Adrenal gland (tissue), 12 donors: ENCODE data around the gene DAB2IP. TPM values are rescaled to one million over a fixed set of nuclear protein-coding genes. Genes with fewer than 3 reads are reported as not detected.

Source experiments
- DNase-seq, 7 donors: peaks; one replicate each; pipeline ENCODE4 v3.0.0-alpha.2; 2019 to 2020
- H3K27ac ChIP-seq, 5 donors: fragments of 200-600 bp; sonication (generic) in 4 of 5; 1 replicate in 3 of 5; 2 replicates in 2 of 5; pipeline versions ENCODE4 v1.5.1 to v1.8.0; 2016 to 2020; ENCODE audit warnings: mild to moderate bottlenecking in 1 of 5
- H3K27me3 ChIP-seq: fragments of 200-600 bp; 2 replicates; pipeline ENCODE4 v1.8.0; 2021
- H3K36me3 ChIP-seq, 2 donors: fragments of 200-600 bp; replicated peaks in 1 of 2; 1 replicate in 1 of 2; 2 replicates in 1 of 2; pipeline versions ENCODE4 v1.5.1 to v1.8.0; 2018 to 2022
- H3K4me1 ChIP-seq, 2 donors: fragments of 200-600 bp; replicated peaks in 1 of 2; 1 replicate in 1 of 2; 2 replicates in 1 of 2; pipeline versions ENCODE4 v1.5.1 to v1.8.0; 2018 to 2021
- H3K4me3 ChIP-seq, 4 donors: fragments of 200-600 bp; sonication (generic) in 3 of 4; one replicate each; pipeline ENCODE4 v1.5.1; 2016 to 2018
- H3K9me3 ChIP-seq, 3 donors: fragments of 200-600 bp; sonication (generic) in 1 of 3; replicated peaks in 1 of 3; 1 replicate in 2 of 3; 2 replicates in 1 of 3; pipeline versions ENCODE4 v1.5.1 to v1.8.0; 2016 to 2021
- POLR2A ChIP-seq, 2 donors: fragments of 450-650 bp; IDR thresholded peaks; one replicate each; pipeline ENCODE4 v1.6.1; 2017; ENCODE audit warnings: antibody characterized with exemption in 2 of 2, mild to moderate bottlenecking in 2 of 2, moderate library complexity in 1 of 2
- WGBS, 4 donors: extraction: QIAGEN DNeasy Blood & Tissue Kit in 2 of 4; methylation state at CpG; one replicate each; pipeline versions ENCODE4 v1.1.5 to v1.1.7; 2013 to 2017; 5-methylcytosine and 5-hydroxymethylcytosine counted together
- intact Hi-C, 2 donors: fragments of 100-400 bp; cut with DNase I; formaldehyde crosslinking; loops; one replicate each; pipeline versions ENCODE4 v1.14.1 to v1.15.0; 2022 to 2023
- polyA plus RNA-seq, 3 donors: library from polyadenylated mRNA; stranded (reverse); fragments of 200-250 nt in 2 of 3; fragments of 350-450 nt in 1 of 3; fragmentation: Illumina TruSeq in 1 of 3; extraction: RNeasy Lipid Tissue Mini Kit (QIAGEN cat#74804) in 1 of 3; gene quantifications; one replicate each; pipeline ENCODE4 v1.2.3, GENCODE V29; 2013 to 2014
- total RNA-seq, 9 donors: library from RNA; depleted of rRNA in 4 of 9; stranded (reverse); fragments of >200 nt in 4 of 9; fragments of 120-200 nt in 1 of 9; fragmentation: NEBNext Ultra II Directional in 1 of 9; extraction: Animal tissue kit (Norgen Biotek cat#: 25700) in 1 of 9; gene quantifications; one replicate each; pipeline versions ENCODE4 v1.1.0 to v1.2.4, GENCODE V29; 2013 to 2023
- TF ChIP-seq, protein P1 (sequence below), 6 experiments: fragments of 450-650 bp in 4 of 6; fragments of 200-600 bp in 2 of 6; sonication (generic) in 1 of 6; IDR thresholded peaks; 1 replicate in 5 of 6; 2 replicates in 1 of 6; pipeline versions ENCODE4 v1.5.1 to v1.8.0; 2016 to 2021; ENCODE audit warnings: antibody characterized with exemption in 6 of 6, mild to moderate bottlenecking in 2 of 6, moderate library complexity in 1 of 6
- donor health status: healthy with polysubstance abuse.
- donor health status: Bipolar disorder and iron deficiency.
- donor health status: DM: yes; HTN: yes; CAD: no.
- donor health status: DM: no; HTN: no; CAD: no.
- donor health status: DM: no; HTN: no; CAD: no.
- donor health status: DM: yes; HTN: yes; CAD: no.

Gene DAB2IP
- total and polyA plus RNA-seq, 12 donors = 12.0 to 52.2 (median 43.9) TPM

DNA sequence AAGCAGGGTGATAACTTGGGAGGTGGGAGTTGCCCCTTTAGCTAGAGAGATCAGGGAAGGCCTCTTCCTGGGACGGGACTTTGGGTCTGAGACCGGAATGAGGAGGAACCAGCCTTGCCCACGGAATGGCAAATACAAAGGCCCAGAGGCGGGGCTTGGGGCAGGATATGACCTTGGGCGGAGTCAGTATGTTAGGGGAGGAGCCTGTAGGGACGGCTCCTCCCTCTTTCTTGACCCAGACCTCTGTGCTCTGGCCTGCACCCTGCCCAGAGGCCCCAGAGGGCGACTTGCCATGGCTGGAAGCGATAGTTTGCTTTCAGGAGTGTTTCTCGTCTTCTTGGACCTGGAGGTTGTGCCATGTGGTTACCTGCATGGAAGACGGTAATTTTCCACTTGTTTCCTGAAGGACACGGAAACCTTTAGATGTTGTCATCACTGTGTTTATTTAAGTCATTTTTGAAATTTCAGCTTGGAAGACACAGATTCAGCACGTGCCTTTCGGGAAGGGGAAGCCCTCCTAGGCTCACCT lies 85.6 kb downstream of the DAB2IP start:
- TF ChIP-seq POLR2A (IDR thresholded peaks at IDR 0.05) = peak in 1 of 2 donors; percentile 49
- TF ChIP-seq, protein P1, sequence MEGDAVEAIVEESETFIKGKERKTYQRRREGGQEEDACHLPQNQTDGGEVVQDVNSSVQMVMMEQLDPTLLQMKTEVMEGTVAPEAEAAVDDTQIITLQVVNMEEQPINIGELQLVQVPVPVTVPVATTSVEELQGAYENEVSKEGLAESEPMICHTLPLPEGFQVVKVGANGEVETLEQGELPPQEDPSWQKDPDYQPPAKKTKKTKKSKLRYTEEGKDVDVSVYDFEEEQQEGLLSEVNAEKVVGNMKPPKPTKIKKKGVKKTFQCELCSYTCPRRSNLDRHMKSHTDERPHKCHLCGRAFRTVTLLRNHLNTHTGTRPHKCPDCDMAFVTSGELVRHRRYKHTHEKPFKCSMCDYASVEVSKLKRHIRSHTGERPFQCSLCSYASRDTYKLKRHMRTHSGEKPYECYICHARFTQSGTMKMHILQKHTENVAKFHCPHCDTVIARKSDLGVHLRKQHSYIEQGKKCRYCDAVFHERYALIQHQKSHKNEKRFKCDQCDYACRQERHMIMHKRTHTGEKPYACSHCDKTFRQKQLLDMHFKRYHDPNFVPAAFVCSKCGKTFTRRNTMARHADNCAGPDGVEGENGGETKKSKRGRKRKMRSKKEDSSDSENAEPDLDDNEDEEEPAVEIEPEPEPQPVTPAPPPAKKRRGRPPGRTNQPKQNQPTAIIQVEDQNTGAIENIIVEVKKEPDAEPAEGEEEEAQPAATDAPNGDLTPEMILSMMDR (IDR thresholded peaks at IDR 0.05) = no peak
- intact Hi-C loops = no loop called here
- peak; percentile 64 to 83 (median 78) for DNase-seq
- peak overlapping the region in 4 of 5 donors; percentile 8 to 87 (median 72) for H3K27ac ChIP-seq
- peaks cover 25 to 73% of the 10 kb centered on the region in 2 donors for H3K4me1 ChIP-seq
- H3K4me3 ChIP-seq = peak overlapping the region in 2 of 4 donors; percentile 3 to 44
- no peaks in the 10 kb centered on the region for H3K27me3 ChIP-seq
- H3K9me3 ChIP-seq = no peaks in the 10 kb centered on the region
- H3K36me3 ChIP-seq = no peaks in the 10 kb centered on the region
- 45 to 53% (median 49%) methylated on average over 13 of the region's 13 CpGs for WGBS, 4 donors

GRCh38 chr9:121737481-121737931 lies 86.1 kb downstream of the DAB2IP start:
- intact Hi-C loops = no loop called here
- peaks cover 29 to 78% of the 10 kb centered on the region in 2 donors for H3K4me1 ChIP-seq

GRCh38 chr9:121738411-121738810 lies 87.0 kb downstream of the DAB2IP start:
- no peak for DNase-seq
- no peaks in the 10 kb centered on the region for H3K36me3 ChIP-seq
- no peak for TF ChIP-seq POLR2A (IDR thresholded peaks at IDR 0.05)
- TF ChIP-seq, protein P1 (IDR thresholded peaks at IDR 0.05) = no peak
- intact Hi-C loops = no loop called here
- peaks cover 33 to 86% of the 10 kb centered on the region in 2 donors for H3K4me1 ChIP-seq
- H3K4me3 ChIP-seq = peak overlapping the region in 1 of 4 donors; percentile 44
- peak overlapping the region in 3 of 5 donors; percentile 64 to 87 (median 80) for H3K27ac ChIP-seq
- H3K9me3 ChIP-seq = no peaks in the 10 kb centered on the region
- no peaks in the 10 kb centered on the region for H3K27me3 ChIP-seq
- 57 to 84% (median 73%) methylated on average over 2 of the region's 2 CpGs for WGBS, 4 donors

More at GRCh38 chr9:121737481-121737931, 86.1 kb downstream of the DAB2IP start:
- 62 to 75% (median 69%) methylated on average over 3 to 9 of the region's 9 CpGs for WGBS, 4 donors
- no peaks in the 10 kb centered on the region for H3K27me3 ChIP-seq
- no peak for TF ChIP-seq POLR2A (IDR thresholded peaks at IDR 0.05)
- TF ChIP-seq, protein P1 (IDR thresholded peaks at IDR 0.05) = no peak
- H3K9me3 ChIP-seq = no peaks in the 10 kb centered on the region
- DNase-seq = peak in 1 of 7 donors; percentile 23
- H3K4me3 ChIP-seq = peak overlapping the region in 2 of 4 donors; percentile 3 to 44
- no peaks in the 10 kb centered on the region for H3K36me3 ChIP-seq
- peak overlapping the region in 4 of 5 donors; percentile 8 to 87 (median 72) for H3K27ac ChIP-seq

DNA sequence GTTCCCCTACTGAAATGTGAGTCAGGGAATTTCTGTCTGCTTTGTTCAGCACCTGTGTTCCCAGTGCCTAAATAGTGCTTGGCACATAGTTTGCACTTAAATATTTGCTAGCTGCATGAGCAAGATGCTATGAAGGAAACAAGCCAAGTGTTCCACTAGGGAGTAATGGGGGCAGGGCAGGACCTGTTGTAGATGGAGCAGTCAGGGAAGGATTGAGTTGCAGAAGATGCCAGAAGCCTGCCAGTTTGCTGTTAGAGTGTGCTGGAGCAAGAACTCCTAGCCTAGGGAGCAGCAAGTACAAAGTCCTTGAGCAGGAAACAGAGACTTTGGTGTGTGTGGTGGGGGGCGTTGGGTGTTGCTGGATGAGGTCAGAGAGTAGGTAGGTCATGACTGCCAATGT lies 87.5 kb downstream of the DAB2IP start:
- no peak for DNase-seq
- H3K4me3 ChIP-seq = peak overlapping the region in 1 of 4 donors; percentile 12
- peaks cover 36 to 92% of the 10 kb centered on the region in 2 donors for H3K4me1 ChIP-seq
- no peaks in the 10 kb centered on the region for H3K36me3 ChIP-seq
- intact Hi-C loops = no loop called here
- no peaks in the 10 kb centered on the region for H3K27me3 ChIP-seq
- peak overlapping the region in 2 of 5 donors; percentile 80 to 87 for H3K27ac ChIP-seq
- no peaks in the 10 kb centered on the region for H3K9me3 ChIP-seq
- TF ChIP-seq, protein P1 (IDR thresholded peaks at IDR 0.05) = no peak
- no peak for TF ChIP-seq POLR2A (IDR thresholded peaks at IDR 0.05)
- WGBS, 4 donors = 50 to 64% (median 55%) methylated on average over 1 of the region's 1 CpG
